Dermis blood vessel endothelial cell (primary cell): Measurements from ENCODE around the gene PRRC2B. TPM values are rescaled to one million over a fixed set of nuclear protein-coding genes. Genes with fewer than 3 reads are reported as not detected.
"Not testable (repeated sequence)": the region's sequence is repeated elsewhere in the genome, so short reads cannot be mapped to it uniquely, and the experiment has no call there.

Experiments used
- DNase-seq: peaks from one replicate; pipeline ENCODE4 v3.0.0; 2010
- total RNA-seq: library from RNA; depleted of rRNA; stranded (reverse); fragments of >200 nt; gene quantifications from 2 replicates; pipeline ENCODE4 v1.2.3, GENCODE V29; 2014

Gene PRRC2B
- total RNA-seq, 1 donor from 2014 or later: 63.8 TPM

- DNase-seq: no peak
These were observed 6.5 kb upstream of the PRRC2B start for GRCh38 chr9:131387394-131387793.

- no peak for DNase-seq
These were observed 2.9 kb upstream of the PRRC2B start for GRCh38 chr9:131391020-131391419.

GRCh38 chr9:131391504-131391903 is 2.4 kb upstream of the PRRC2B start:
- DNase-seq: no peak

DNA sequence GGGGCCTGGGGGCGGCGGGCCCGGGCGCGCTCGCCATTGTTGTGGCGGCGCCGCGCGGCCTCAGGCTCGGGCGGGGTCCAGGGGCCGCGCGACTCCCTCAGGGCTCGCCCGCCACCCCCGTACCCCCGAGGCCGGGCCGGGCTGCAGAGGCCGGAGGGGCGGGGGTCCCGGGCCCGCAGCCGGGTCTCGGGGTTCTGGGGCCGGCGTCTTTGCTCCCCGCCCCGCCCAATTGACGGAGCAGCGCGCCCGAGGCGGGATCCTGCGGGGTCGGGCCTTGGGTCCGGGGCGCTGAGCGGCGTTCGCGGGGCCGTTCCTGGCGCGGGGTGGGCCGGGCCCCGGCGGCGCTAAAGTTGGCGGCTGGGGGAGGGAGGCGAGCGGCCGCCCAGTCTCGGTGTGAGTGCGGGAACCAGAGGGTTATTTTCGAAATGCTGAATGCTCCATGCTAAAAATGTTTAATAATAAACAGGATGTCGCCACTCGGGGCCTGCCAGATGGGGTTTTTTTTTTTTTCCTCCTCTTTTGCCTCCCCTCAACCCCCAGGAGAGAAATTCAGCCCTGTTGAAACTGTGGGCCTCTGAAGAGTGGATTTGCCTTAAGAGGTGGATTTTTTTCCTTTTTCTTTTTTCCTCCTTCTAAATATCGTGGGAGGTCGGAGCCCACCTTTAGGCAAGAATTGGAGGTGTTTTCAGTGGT is 724 bp downstream of the PRRC2B start:
- peak; percentile 52 for DNase-seq

DNA sequence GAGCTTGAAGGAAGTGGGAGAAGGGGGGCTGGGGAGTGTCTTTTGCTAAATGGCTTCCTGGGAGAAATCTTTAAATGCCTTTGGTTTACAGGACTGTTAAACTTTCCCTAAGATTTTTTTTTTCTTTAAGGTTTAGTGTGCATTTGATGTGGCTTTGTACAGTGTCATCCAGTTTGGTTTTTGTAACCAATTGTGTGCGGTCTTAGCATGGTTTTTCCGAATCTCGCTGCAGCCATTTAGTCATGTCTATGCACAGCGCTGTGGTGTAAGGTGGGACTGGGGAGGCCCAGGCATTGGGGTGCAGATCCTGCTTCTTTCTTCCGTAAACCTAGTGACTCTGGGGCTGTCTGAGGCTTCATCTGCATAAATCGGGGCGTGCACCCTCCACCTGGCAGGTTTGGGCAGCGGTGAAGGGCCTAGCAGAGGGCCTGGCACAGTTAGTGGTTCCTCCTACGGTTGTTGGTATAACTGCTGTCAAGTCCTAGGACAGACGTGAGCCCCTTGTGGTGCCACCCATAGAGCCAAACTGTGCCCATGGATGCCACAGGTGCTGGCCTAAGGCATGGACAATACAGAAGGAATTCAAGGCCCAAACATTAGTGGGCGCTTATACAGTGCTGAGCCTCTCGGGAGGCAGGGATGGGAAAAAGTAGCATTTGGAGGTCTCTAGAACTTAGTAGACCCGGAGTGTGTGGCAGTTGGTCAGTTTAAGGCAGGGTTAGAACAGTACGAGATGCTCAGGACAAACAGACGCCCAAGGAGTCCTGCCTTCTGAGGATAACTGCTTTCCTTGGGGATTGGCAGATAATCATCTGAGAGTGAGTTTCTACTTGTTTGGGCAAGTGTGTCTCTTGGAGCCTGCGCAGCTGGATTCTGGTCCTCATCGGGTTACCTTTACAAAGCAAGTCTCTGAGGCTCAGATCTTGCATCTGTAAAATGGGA is 1.5 kb downstream of the PRRC2B start:
- peak; percentile 38 for DNase-seq

- DNase-seq: not testable (repeated sequence)
These were observed 2.2 kb downstream of the PRRC2B start for GRCh38 chr9:131396099-131396479.

- no peak for DNase-seq
These were observed 2.7 kb downstream of the PRRC2B start for GRCh38 chr9:131396626-131397025.

DNA sequence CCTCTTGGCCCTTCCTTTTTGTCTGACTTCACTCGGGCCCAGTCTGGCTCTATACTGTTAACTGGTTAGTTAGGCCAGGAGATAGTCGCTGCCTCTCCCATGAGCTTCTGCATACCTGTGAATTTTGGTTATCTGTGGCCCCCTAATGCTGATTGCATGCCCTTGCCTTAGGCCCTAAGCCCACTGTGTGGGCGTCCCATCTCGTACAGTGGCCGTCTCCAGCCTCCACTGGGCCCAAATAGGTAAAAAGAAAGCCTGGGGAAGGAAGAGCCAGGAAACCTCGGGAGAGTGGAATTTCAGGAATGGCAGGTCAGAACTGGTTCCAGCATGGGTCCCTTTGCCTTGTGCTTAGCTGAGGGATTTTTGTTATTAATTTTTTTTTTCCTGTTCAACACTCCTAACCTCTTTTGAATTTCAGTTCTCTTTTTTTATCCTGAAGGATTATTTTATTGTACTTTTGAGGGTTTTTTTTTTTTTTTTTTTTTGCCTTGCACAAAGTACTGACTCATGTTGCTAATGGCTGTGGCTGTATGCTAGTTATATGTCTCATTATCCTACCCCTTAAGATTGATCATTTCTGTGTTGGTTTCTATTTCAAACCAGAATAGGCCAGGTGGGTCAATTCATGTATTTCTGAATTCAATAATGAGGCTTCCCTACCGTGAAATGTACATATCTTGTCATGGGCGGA is 3.4 kb downstream of the PRRC2B start:
- DNase-seq: peak; percentile 47

DNA sequence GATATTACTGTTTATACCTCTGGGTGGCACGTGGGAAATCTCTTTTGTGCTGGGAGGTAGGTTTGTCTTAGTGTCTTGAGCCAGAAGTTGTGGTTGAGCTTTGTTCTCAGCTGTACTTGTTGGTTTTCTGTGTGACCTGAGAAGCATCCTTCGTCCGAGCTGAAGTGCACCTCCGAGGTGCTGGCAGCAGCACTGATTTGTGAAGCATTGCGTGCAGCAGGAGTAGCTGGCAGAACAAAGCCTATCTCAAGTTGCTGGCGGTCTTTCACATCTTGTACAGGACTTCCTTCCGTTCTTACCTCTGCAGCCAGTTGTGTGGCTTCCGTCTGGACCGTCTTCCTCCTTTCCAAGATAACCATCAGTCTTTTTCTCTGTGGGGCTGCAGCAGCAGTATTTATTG is 4.3 kb downstream of the PRRC2B start:
- DNase-seq: peak; percentile 64

DNA sequence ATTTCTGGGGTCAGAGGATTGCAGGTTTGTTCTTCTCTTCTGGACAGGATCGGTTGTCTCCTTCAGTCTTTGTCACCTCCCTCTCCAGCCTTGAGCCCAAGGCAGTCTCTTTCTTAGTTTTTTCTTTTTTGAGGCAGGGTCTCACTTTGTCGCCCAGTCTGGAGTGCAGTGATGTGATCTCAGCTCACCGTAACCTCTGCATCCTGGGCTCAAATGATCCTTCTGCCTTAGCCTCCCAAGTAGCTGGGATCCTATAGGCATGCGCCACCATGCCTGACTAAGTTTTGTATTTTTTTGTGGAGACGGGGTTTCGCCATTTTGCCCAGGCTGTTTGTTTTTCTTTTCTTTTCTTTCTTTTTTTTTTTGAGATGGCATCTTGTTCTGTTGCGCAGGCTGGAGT is 6.1 kb downstream of the PRRC2B start:
- no peak for DNase-seq

DNA sequence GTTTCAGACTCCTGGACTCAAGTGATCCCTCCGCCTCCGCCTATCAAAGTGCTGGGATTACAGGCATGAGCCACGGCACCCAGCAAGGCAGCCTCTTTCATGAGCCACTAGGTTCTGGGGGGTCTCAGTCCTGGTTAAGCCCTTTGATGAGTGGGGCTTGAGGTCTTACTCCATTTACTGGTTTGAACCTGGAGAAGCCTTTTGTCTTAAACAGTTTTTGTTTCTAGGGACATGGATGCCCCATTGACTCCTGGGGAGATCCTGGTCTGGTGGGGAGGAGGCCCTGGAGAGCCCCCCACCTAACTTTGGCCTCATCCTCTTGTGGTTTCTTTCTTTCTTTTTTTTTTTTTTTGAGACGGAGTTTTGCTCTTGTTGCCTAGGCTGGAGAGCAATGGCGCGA is 6.7 kb downstream of the PRRC2B start:
- no peak for DNase-seq

DNA sequence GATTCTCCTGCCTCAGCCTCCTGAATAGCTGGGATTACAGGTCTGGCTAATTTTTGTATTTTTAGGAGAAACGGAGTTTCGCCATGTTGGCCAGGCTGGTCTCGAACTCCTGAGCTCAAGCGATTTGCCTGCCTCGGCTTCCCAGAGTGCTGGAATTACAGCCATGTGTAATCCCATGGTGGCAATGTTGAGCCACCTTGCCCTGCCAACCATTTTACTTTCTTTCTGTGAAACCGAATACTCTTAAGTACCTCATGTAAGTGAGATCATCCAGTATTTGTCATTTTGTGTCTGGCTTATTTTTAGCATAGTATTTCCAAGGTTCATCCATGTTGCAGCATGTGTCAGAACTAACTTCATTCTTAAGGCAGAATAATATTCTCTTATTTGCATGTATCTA is 8.2 kb downstream of the PRRC2B start:
- peak; percentile 41 for DNase-seq

GRCh38 chr9:131402738-131403492 is 9.0 kb downstream of the PRRC2B start:
- peak; percentile 96 for DNase-seq

- DNase-seq: no peak
These were observed 9.5 kb downstream of the PRRC2B start for GRCh38 chr9:131403493-131403773.

GRCh38 chr9:131404581-131404980 is 10.7 kb downstream of the PRRC2B start:
- no peak for DNase-seq

DNA sequence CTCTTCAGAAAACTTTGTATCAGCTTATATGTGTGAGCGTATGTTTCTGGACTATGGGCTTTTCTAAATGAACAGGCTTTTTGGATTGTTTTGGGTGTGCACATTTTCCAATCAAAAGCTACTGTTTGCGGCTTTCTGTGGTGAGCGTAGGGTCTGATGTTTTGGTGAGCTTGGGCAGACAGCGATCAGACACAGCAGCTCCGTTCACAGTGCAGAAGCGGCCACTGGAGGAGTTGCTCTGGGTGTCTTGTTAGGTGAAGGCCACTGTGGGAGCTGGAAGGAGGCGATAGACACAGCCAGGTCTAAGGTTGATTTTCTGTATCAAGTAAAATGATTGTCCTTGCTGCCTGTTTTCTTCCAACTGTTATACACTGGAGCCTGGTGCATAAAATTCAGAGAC is 11.1 kb downstream of the PRRC2B start:
- DNase-seq: no peak

- no peak for DNase-seq
These were observed 11.5 kb downstream of the PRRC2B start for GRCh38 chr9:131405428-131405827.

GRCh38 chr9:131405858-131406537 is 12.1 kb downstream of the PRRC2B start:
- DNase-seq: no peak

GRCh38 chr9:131406563-131407436 is 12.9 kb downstream of the PRRC2B start:
- DNase-seq: peak; percentile 47

- DNase-seq: peak; percentile 68
These were observed 13.9 kb downstream of the PRRC2B start for GRCh38 chr9:131407717-131408195.

DNA sequence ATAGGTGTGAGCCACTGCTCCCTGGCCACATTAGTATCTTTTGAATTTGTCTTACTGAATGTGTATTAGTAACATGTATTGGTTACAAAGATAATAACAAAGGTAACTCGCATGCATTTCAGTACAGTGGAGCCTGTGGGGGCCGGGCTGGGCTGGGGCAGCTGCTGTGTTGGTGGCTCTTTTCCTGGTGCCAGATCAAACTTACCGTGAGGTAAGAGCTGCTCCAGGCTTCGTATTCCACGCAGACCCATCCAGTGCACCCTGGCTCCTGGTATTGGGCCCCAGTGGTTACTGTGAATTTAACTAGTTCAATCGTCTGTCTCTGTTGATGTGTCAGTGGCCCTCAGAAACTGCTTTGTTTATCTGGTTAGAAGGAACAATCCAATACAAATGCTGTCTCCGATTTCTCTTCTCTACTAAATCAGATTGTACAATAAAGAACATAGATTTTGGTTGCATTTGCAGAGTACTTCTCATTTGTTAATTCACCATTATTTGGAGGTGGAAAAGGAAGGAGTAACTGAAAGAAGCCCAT is 15.6 kb downstream of the PRRC2B start:
- DNase-seq: no peak
